GM13977 (cell line): ENCODE measurements around the gene TGFB2.

Experiments used
- DNase-seq: peaks from one replicate; pipeline ENCODE4 v3.0.0; 2012; ENCODE audit warnings: low spot score
- in situ Hi-C: fragments of 300-500 bp; cut with MboI; formaldehyde crosslinking; loops from one replicate; pipeline ENCODE4 v1.12.0; 2022; ENCODE audit warnings: low sequenced_read_pairs, low pct_unique_long_range_greater_than_20kb, mixed read lengths, inconsistent platforms; ENCODE audit not compliant: unreplicated experiment
- TF ChIP-seq, protein P1 (sequence below): IDR thresholded peaks from 2 replicates; pipeline ENCODE4 v1.5.1; 2012; ENCODE audit warnings: mild to moderate bottlenecking, control low read depth; ENCODE audit not compliant: insufficient read depth; ENCODE audit errors: extremely low read depth, missing control alignments

Gene TGFB2

DNA sequence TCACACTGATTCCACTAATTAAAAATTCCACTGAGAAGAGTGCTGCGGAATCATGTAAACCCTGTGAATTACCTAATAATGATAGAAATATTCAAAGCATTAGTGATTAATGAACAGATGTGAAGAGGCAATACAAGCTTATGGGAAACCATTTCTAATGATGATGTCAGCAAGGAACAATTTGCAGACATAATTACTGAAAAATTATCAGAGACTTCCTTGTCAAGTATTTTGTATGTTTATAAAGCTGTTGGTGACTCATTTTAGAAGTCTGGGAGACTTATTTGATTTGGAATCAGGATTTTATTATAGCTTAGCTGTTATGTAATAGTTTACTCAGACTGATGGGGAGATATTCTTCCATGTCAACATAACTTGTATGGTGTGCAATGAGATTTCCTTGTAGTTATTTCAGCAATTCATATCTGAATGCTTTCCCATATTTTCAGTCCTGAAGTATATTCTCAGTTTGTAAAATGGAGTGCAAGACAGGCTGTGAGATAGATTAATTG is 135.5 kb downstream of the TGFB2 start:
- no peak for DNase-seq
- in situ Hi-C loops: no loop called here
- TF ChIP-seq, protein P1, sequence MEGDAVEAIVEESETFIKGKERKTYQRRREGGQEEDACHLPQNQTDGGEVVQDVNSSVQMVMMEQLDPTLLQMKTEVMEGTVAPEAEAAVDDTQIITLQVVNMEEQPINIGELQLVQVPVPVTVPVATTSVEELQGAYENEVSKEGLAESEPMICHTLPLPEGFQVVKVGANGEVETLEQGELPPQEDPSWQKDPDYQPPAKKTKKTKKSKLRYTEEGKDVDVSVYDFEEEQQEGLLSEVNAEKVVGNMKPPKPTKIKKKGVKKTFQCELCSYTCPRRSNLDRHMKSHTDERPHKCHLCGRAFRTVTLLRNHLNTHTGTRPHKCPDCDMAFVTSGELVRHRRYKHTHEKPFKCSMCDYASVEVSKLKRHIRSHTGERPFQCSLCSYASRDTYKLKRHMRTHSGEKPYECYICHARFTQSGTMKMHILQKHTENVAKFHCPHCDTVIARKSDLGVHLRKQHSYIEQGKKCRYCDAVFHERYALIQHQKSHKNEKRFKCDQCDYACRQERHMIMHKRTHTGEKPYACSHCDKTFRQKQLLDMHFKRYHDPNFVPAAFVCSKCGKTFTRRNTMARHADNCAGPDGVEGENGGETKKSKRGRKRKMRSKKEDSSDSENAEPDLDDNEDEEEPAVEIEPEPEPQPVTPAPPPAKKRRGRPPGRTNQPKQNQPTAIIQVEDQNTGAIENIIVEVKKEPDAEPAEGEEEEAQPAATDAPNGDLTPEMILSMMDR: no peak

DNA sequence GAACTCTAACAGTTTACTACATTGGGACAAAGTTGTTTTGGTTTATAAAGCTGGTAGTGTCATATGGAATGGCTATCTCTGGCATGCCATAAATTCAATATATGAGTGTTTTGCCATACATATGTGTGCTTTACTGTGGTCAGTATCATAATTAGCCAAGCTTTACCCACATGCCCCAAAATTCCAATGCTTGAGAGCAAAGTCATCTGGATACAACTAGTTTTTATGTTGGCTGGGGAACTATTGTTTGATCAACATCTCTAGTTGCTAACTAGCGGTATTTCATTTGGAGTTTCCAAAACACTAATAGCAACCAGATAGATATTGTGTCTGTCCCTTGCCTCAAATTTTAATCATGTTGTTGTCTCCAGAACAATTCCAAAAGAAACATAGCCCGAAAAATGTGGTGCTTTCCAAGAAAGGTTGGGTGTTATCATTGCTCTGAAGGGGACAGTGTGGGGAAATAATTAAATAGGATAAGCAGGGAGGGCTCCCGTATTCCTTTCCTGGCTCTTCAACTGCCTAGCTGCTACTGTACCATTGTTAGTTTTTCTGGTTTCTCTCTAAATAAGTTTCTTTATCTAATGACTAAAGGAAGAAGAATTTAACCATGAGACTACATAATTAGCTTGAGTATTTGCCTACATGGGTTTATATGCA is 136.1 kb downstream of the TGFB2 start:
- TF ChIP-seq, protein P1: no peak

DNA sequence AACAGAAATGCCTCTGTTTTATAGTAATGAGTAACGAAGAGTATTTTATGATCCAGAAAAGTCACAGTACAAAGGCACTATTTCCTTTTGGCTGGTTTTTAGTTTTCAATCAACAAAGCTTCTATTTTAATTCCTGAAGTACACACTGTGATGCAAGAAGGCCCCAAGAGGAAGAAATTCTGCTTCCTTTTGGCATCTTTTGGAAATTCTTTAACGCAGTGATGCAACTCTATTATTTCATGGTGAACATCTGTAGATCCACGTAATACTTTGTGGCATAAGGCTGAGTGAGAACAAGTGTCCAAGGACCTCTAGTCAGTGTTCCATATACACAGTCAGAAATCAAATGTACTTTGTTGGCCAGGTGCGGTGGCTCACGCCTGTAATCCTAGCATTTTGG is 137.5 kb downstream of the TGFB2 start:
- no peak for DNase-seq
- in situ Hi-C loops: no loop called here
- TF ChIP-seq, protein P1: no peak

More for the DNA sequence above, 136.1 kb downstream of the TGFB2 start:
- in situ Hi-C loops: no loop called here
- no peak for DNase-seq

DNA sequence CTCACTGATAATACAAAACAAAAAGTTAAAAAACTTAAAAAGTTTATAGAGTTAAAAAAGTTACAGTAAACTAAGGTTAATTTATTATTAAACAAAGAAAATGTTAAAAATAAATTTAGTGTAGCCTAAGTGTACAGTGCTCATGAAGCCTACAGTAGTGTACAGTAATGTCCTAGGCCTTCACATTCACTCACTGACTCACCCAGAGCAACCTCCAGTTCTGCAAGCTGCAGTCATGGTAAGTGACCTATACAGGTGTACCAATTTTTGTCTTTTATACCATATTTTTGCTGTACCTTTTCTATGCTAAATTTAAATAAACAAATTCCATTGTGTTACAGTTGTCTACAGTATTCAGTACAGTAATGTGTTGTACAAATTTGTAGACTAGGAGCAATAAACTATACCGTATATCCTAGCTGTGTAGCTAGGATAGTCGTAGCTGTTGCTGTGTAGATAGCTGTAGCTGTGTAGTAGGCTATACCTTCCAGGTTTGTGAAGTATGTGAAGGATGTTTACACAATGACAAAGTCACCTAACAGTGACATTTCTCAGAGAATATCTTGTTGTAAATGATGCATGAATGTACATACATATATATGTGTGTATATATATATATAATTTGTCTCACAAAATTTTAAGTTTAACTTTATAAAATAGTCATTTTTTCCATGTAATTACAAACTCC is 140.2 kb downstream of the TGFB2 start:
- TF ChIP-seq, protein P1: no peak
- in situ Hi-C loops: no loop called here
- no peak for DNase-seq

DNA sequence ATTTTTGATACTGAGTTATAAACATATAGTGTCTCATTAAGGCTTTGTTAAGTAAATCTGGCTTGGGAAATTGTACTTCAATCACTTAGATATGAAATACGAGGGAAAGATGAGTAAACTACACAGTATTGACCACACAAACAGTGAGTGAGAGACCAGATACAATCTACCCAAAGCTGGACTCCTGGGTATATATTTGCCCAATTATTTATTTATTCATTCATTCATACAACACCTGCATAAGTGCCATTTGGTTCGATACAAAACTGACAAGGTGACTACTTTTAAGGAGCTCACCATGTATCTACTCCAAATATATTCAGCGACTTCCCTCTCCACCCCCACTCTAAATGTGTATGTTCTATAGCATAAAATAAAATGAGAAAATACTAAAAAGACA is 143.4 kb downstream of the TGFB2 start:
- in situ Hi-C loops: no loop called here
- TF ChIP-seq, protein P1: no peak
- no peak for DNase-seq

DNA sequence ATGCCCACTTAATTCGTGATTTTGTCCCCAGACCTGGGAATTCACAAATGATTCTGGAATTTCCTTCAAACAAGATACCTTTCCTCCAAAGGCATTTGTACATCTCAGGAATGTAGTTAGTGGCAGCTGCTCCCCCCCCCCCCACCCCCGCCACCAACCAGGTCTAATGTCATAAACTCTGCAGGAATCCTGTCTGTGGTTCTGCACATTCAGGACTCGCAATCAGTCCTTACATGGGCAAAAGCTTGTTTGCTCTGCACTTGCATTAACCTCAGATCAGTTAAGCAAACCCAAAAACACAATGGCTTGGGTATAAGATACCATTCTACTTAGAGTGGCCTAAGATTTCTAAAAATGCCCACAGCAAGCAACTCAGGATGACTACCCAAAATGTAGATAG is 143.8 kb downstream of the TGFB2 start:
- DNase-seq: no peak
- TF ChIP-seq, protein P1: no peak
- in situ Hi-C loops: no loop called here
